Fibroblast of lung (primary cell): Measurements from ENCODE around the gene RUSC1. TPM values are rescaled to one million over a fixed set of nuclear protein-coding genes. Genes with fewer than 3 reads are reported as not detected.
A peak's percentile ranks its signal among the peaks of the same experiment; 100 is the strongest.

Experiments
- DNase-seq, 2 donors: peaks; one replicate each; pipeline versions ENCODE4 v3.0.0 to v3.0.0-alpha.2; 2010; ENCODE audit warnings: low read depth in 2 of 2
- H2AFZ ChIP-seq: 2 replicates; pipeline ENCODE4 v1.5.1; 2012; ENCODE audit warnings: low read length, control low read depth, inconsistent platforms
- H3K27ac ChIP-seq: 2 replicates; pipeline ENCODE4 v1.5.1; 2011; ENCODE audit warnings: low read length, control low read depth; ENCODE audit not compliant: insufficient read depth
- H3K27me3 ChIP-seq: 2 replicates; pipeline ENCODE4 v1.5.1; 2011; ENCODE audit warnings: mild to moderate bottlenecking, low read length; ENCODE audit not compliant: control insufficient read depth, insufficient read depth
- H3K36me3 ChIP-seq: 2 replicates; pipeline ENCODE4 v1.5.1; 2011; ENCODE audit warnings: low read length; ENCODE audit not compliant: control insufficient read depth, insufficient read depth
- H3K4me1 ChIP-seq: 2 replicates; pipeline ENCODE4 v1.5.1; 2011; ENCODE audit warnings: low read length; ENCODE audit not compliant: control insufficient read depth, insufficient read depth; ENCODE audit errors: extremely low read depth
- H3K4me2 ChIP-seq: 2 replicates; pipeline ENCODE4 v1.5.1; 2011; ENCODE audit warnings: low read length, control low read depth; ENCODE audit not compliant: insufficient read depth; ENCODE audit errors: extremely low read depth
- H3K4me3 ChIP-seq, 4 experiments: fragments of 200-600 bp in 1 of 4; sonication (generic) in 1 of 4; replicated peaks in 1 of 4; 2 replicates each; pipeline ENCODE4 v1.5.1; 2011 to 2016; ENCODE audit warnings: low read length in 4 of 4, low read depth in 3 of 4, mild to moderate bottlenecking in 3 of 4, control low read depth in 2 of 4, inconsistent platforms in 1 of 4, mixed read lengths in 1 of 4; ENCODE audit not compliant: insufficient read depth in 1 of 4; ENCODE audit errors: control extremely low read depth in 1 of 4
- H3K79me2 ChIP-seq: 2 replicates; pipeline ENCODE4 v1.5.1; 2012; ENCODE audit warnings: mild to moderate bottlenecking, low read length, inconsistent platforms; ENCODE audit not compliant: control insufficient read depth, insufficient read depth
- H3K9ac ChIP-seq: 2 replicates; pipeline ENCODE4 v1.5.1; 2011; ENCODE audit warnings: mild to moderate bottlenecking, low read length, control low read depth; ENCODE audit not compliant: insufficient read depth
- H3K9me3 ChIP-seq: 2 replicates; pipeline ENCODE4 v1.5.1; 2012; ENCODE audit warnings: low read depth, low read length; ENCODE audit not compliant: control insufficient read depth, insufficient read depth
- H4K20me1 ChIP-seq: 2 replicates; pipeline ENCODE4 v1.5.1; 2011; ENCODE audit warnings: low read length; ENCODE audit not compliant: control insufficient read depth, insufficient read depth; ENCODE audit errors: extremely low read depth
- EZH2 ChIP-seq: IDR thresholded peaks from 2 replicates; pipeline ENCODE4 v1.5.1; 2012; ENCODE audit warnings: low read length, control low read depth, mild to moderate bottlenecking; ENCODE audit errors: missing control alignments
- polyA plus RNA-seq, 2 donors: library from polyadenylated mRNA; depleted of rRNA in 1 of 2; stranded (reverse) in 1 of 2; unstranded in 1 of 2; fragments of >200 nt; gene quantifications; 2 replicates each; pipeline ENCODE4 v1.2.1, GENCODE V29; 2011 to 2012; ENCODE audit warnings: missing spikeins in 1 of 2
- total RNA-seq: library from RNA; depleted of rRNA; stranded (reverse); fragments of >200 nt; gene quantifications from 2 replicates; pipeline ENCODE4 v1.2.1, GENCODE V29; 2014
- TF ChIP-seq, protein P1 (sequence below), 2 donors: IDR thresholded peaks in 1 of 2; conservative IDR thresholded peaks in 1 of 2; 1 replicate in 1 of 2; 2 replicates in 1 of 2; pipeline ENCODE4 v1.5.1; 2011 to 2012; ENCODE audit warnings: low read length in 2 of 2, control low read depth in 1 of 2, inconsistent platforms in 1 of 2, low read depth in 1 of 2, mild to moderate bottlenecking in 1 of 2

The RUSC1 gene
- total and polyA plus RNA-seq, 2 donors (not counting 1 experiment from before 2014, with no cell fraction given): 12.6 to 16.4 TPM

DNA sequence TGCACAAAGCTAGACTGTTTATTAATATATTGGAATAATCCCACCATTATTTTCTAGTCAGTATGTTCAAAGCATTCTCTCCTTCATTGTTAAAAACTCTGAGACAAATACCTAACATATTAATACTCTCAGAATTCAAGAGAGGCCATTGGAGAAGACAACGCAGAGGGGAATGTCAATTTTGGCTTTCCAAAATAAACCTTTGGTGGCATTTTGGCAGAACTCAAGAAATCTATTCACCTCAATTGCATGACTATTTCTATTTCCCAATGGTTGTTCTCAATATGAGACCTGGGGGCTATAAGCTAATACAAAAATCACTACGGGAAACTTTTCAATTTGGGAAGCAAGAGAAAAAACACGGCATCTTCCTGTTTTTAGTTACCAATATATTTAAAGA, 58.5 kb downstream of the RUSC1 start:
- Histone ChIP-seq H2AFZ (no peak overlapping the region), H4K20me1 (no peaks in the 10 kb centered on the region), H3K9ac (no peak overlapping the region), H3K4me3 (no peak overlapping the region), H3K79me2 (no peaks in the 10 kb centered on the region), H3K4me1 (peaks cover 3% of the 10 kb centered on the region), H3K4me2 (no peak overlapping the region), H3K9me3 (no peaks in the 10 kb centered on the region), H3K36me3 (peaks cover 4% of the 10 kb centered on the region), H3K27me3 (no peaks in the 10 kb centered on the region), H3K27ac (no peak overlapping the region)
- TF ChIP-seq EZH2: no peak
- TF ChIP-seq, protein P1, sequence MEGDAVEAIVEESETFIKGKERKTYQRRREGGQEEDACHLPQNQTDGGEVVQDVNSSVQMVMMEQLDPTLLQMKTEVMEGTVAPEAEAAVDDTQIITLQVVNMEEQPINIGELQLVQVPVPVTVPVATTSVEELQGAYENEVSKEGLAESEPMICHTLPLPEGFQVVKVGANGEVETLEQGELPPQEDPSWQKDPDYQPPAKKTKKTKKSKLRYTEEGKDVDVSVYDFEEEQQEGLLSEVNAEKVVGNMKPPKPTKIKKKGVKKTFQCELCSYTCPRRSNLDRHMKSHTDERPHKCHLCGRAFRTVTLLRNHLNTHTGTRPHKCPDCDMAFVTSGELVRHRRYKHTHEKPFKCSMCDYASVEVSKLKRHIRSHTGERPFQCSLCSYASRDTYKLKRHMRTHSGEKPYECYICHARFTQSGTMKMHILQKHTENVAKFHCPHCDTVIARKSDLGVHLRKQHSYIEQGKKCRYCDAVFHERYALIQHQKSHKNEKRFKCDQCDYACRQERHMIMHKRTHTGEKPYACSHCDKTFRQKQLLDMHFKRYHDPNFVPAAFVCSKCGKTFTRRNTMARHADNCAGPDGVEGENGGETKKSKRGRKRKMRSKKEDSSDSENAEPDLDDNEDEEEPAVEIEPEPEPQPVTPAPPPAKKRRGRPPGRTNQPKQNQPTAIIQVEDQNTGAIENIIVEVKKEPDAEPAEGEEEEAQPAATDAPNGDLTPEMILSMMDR (conservative IDR thresholded peaks at IDR 0.05 in 1 of 2, IDR thresholded peaks at IDR 0.05 in 1 of 2; ENCODE audit: low read depth in 1 of 2, low read length in 2 of 2): no peak
- DNase-seq: peak in 1 of 2 donors; percentile 42

DNA sequence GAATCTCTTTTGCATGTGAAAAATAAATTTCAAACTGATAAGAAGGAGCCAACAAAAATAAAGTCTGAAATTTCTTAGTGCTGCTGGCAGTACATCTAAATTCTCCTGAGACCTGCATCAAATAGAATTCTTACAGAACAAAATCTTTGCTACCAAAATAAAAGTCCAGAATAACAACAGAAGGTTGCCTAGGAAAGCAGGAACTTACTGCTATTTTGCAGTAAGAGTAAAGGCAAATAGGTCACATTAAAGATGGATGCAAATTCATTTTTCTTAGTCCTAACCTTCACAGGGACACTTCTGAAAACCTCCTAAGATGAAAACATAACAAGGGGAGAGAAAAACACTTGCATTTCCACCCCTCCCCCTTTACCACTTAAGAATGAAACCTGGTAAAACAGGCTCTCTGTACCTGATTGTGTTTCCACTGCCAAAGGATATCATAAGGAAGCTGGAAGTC, 59.0 kb downstream of the RUSC1 start:
- no peak overlapping the region for H3K9ac ChIP-seq
- H3K4me1 ChIP-seq: peaks cover 3% of the 10 kb centered on the region
- no peaks in the 10 kb centered on the region for H3K9me3 ChIP-seq
- H4K20me1 ChIP-seq: no peaks in the 10 kb centered on the region
- H3K4me3 ChIP-seq: no peak overlapping the region
- H3K4me2 ChIP-seq: no peak overlapping the region
- no peak overlapping the region for H2AFZ ChIP-seq
- H3K79me2 ChIP-seq: no peaks in the 10 kb centered on the region
- H3K36me3 ChIP-seq: peaks cover 4% of the 10 kb centered on the region
- H3K27me3 ChIP-seq: no peaks in the 10 kb centered on the region
- TF ChIP-seq EZH2: no peak
- TF ChIP-seq, protein P1 (conservative IDR thresholded peaks at IDR 0.05 in 1 of 2, IDR thresholded peaks at IDR 0.05 in 1 of 2; ENCODE audit: low read depth in 1 of 2, low read length in 2 of 2): no peak
- peak; percentile 85 to 86 for DNase-seq
- H3K27ac ChIP-seq: no peak overlapping the region

Other genes with a start within 250 kb of the RUSC1 start
- 0.33 and 0.51 TPM in 2 replicates for gene EFNA3, start 242.1 kb upstream of the RUSC1 start, total RNA-seq
- 0.16 and 0.30 TPM in 2 replicates for gene EFNA3, start 242.1 kb upstream of the RUSC1 start, polyA plus RNA-seq
- gene EFNA1, start 193.0 kb upstream of the RUSC1 start, total RNA-seq: 0.26 TPM in 1 of 2 replicates, not detected in the other
- 0.06 and 0.07 TPM in 2 replicates for gene EFNA1, start 193.0 kb upstream of the RUSC1 start, polyA plus RNA-seq
- gene SLC50A1, start 185.0 kb upstream of the RUSC1 start, total RNA-seq: 35.4 and 61.1 TPM in 2 replicates
- 29.4 and 36.0 TPM in 2 replicates for gene SLC50A1, start 185.0 kb upstream of the RUSC1 start, polyA plus RNA-seq
- 27.7 and 40.5 TPM in 2 replicates for gene DPM3, start 180.4 kb upstream of the RUSC1 start, total RNA-seq
- gene DPM3, start 180.4 kb upstream of the RUSC1 start, polyA plus RNA-seq: 31.9 and 35.4 TPM in 2 replicates
- gene KRTCAP2, start 147.6 kb upstream of the RUSC1 start, total RNA-seq: 122 and 125 TPM in 2 replicates
- gene KRTCAP2, start 147.6 kb upstream of the RUSC1 start, polyA plus RNA-seq: 123 and 134 TPM in 2 replicates
- 3.1 and 4.0 TPM in 2 replicates for gene TRIM46, start 147.0 kb upstream of the RUSC1 start, total RNA-seq
- gene TRIM46, start 147.0 kb upstream of the RUSC1 start, polyA plus RNA-seq: 1.9 and 2.2 TPM in 2 replicates
- gene THBS3, start 113.0 kb upstream of the RUSC1 start, total RNA-seq: 36.8 and 38.3 TPM in 2 replicates
- gene THBS3, start 113.0 kb upstream of the RUSC1 start, polyA plus RNA-seq: 30.0 and 39.6 TPM in 2 replicates
- gene MTX1, start 112.2 kb upstream of the RUSC1 start, total RNA-seq: 36.7 and 46.6 TPM in 2 replicates
- 42.2 and 52.4 TPM in 2 replicates for gene MTX1, start 112.2 kb upstream of the RUSC1 start, polyA plus RNA-seq
- gene ENTREP3, start 65.4 kb upstream of the RUSC1 start, total RNA-seq: 5.4 and 12.9 TPM in 2 replicates
- gene ENTREP3, start 65.4 kb upstream of the RUSC1 start, polyA plus RNA-seq: 8.5 and 14.3 TPM in 2 replicates
- 25.2 and 33.2 TPM in 2 replicates for gene SCAMP3, start 58.5 kb upstream of the RUSC1 start, total RNA-seq
- gene SCAMP3, start 58.5 kb upstream of the RUSC1 start, polyA plus RNA-seq: 106 and 151 TPM in 2 replicates
- 21.3 and 26.8 TPM in 2 replicates for gene CLK2, start 47.4 kb upstream of the RUSC1 start, total RNA-seq
- 34.0 and 40.9 TPM in 2 replicates for gene CLK2, start 47.4 kb upstream of the RUSC1 start, polyA plus RNA-seq
- 0.99 and 1.0 TPM in 2 replicates for gene HCN3, start 43.4 kb upstream of the RUSC1 start, total RNA-seq
- 0.79 and 0.86 TPM in 2 replicates for gene HCN3, start 43.4 kb upstream of the RUSC1 start, polyA plus RNA-seq
- not detected in 2 replicates for gene PKLR, start 19.5 kb upstream of the RUSC1 start, total RNA-seq
- gene PKLR, start 19.5 kb upstream of the RUSC1 start, polyA plus RNA-seq: not detected in 2 replicates
- gene FDPS, start 12.0 kb upstream of the RUSC1 start, total RNA-seq: 279 and 840 TPM in 2 replicates
- 399 TPM in 2 replicates for gene FDPS, start 12.0 kb upstream of the RUSC1 start, polyA plus RNA-seq
- gene ASH1L, start 241.9 kb downstream of the RUSC1 start, total RNA-seq: 25.4 and 35.7 TPM in 2 replicates
- gene ASH1L, start 241.9 kb downstream of the RUSC1 start, polyA plus RNA-seq: 16.9 and 19.4 TPM in 2 replicates